HAP-1 (cell line): ENCODE results near the gene ATG13.

Experiments
- DNase-seq, 2 experiments: peaks; one replicate each; pipeline ENCODE4 v3.0.0-alpha.2; 2016 to 2020; ENCODE audit warnings: low spot score in 2 of 2
- H3K27me3 ChIP-seq: fragments of 250-450 bp; sonication (Bioruptor Pico); 2 replicates; pipeline ENCODE4 v1.5.1; 2020; ENCODE audit warnings: low read depth, mild to moderate bottlenecking, moderate library complexity
- H3K36me3 ChIP-seq: fragments of 250-450 bp; sonication (Bioruptor Pico); replicated peaks from 2 replicates; pipeline ENCODE4 v1.5.1; 2020; ENCODE audit warnings: mild to moderate bottlenecking
- H3K4me1 ChIP-seq: fragments of 250-450 bp; sonication (Bioruptor Pico); 2 replicates; pipeline ENCODE4 v1.5.1; 2020; ENCODE audit warnings: mild to moderate bottlenecking
- H3K4me3 ChIP-seq: fragments of 250-450 bp; sonication (Bioruptor Pico); 2 replicates; pipeline ENCODE4 v1.5.1; 2020; ENCODE audit warnings: mild to moderate bottlenecking, moderate library complexity
- H3K9me3 ChIP-seq: fragments of 250-450 bp; sonication (Bioruptor Pico); 2 replicates; pipeline ENCODE4 v1.5.1; 2020; ENCODE audit warnings: mild to moderate bottlenecking, moderate library complexity
- in situ Hi-C: fragments of 300-500 bp; cut with MboI; formaldehyde crosslinking; loops from 3 replicates; pipeline ENCODE4 v1.14.3; 2020; ENCODE audit warnings: low sequenced_read_pairs, inconsistent platforms, mixed read lengths

The ATG13 gene

GRCh38 chr11:46597609-46598219 is 19.6 kb upstream of the ATG13 start:
- H3K4me3 ChIP-seq, result no peak overlapping the region
- H3K27me3 ChIP-seq, result no peaks in the 10 kb centered on the region
- in situ Hi-C loops, result no loop called here
- no peaks in the 10 kb centered on the region for H3K36me3 ChIP-seq
- H3K4me1 ChIP-seq, result peaks cover 8% of the 10 kb centered on the region
- no peak for DNase-seq
- H3K9me3 ChIP-seq, result no peaks in the 10 kb centered on the region

GRCh38 chr11:46599340-46600193 is 17.8 kb upstream of the ATG13 start:
- no peaks in the 10 kb centered on the region for H3K27me3 ChIP-seq
- no peaks in the 10 kb centered on the region for H3K4me1 ChIP-seq
- in situ Hi-C loops, result no loop called here
- DNase-seq, result no peak
- H3K4me3 ChIP-seq, result no peak overlapping the region
- no peaks in the 10 kb centered on the region for H3K36me3 ChIP-seq
- no peaks in the 10 kb centered on the region for H3K9me3 ChIP-seq

DNA sequence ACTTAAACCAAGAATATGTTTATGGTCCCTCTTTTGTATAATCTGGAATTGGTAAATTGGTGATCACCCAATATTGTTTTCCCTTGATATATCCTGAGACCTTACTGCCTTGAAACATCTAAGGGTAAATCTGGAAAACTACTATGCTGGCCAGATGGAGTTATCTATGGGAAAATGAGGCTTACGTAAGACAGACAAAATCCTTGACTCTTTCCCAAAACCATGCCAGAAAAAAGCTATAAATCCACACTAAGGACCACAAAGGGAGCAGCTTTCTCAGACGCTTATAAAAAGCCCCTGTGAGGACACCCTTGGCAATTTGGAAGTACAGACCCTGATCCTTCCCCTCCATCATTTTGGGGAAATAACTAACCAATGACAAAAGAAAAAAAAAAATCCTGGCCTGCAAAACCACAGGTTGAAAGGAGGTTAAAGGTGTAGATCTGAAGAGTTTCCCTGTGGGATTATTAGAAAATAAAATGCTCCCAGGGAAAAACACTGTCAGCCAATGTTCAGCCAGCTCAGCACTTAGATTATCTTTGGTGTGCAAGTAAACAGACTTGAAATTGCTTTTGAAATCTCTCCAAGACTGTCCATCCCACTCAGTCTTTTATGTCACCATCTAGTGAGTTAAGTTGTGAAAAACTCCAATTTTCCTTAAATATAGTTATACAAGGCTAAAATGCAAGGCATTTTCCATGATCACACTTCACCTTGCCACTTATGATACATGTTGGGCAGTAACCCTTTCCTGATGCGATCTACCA is 17.0 kb upstream of the ATG13 start:
- H3K4me3 ChIP-seq, result no peak overlapping the region
- H3K9me3 ChIP-seq, result no peaks in the 10 kb centered on the region
- in situ Hi-C loops, result no loop called here
- no peak for DNase-seq
- no peaks in the 10 kb centered on the region for H3K27me3 ChIP-seq
- no peaks in the 10 kb centered on the region for H3K4me1 ChIP-seq
- H3K36me3 ChIP-seq, result no peaks in the 10 kb centered on the region

GRCh38 chr11:46601129-46601528 is 16.2 kb upstream of the ATG13 start:
- no peaks in the 10 kb centered on the region for H3K27me3 ChIP-seq
- no peaks in the 10 kb centered on the region for H3K9me3 ChIP-seq
- in situ Hi-C loops, result no loop called here
- H3K4me3 ChIP-seq, result no peak overlapping the region
- no peaks in the 10 kb centered on the region for H3K4me1 ChIP-seq
- H3K36me3 ChIP-seq, result no peaks in the 10 kb centered on the region
- DNase-seq, result no peak

GRCh38 chr11:46603704-46604308 is 13.5 kb upstream of the ATG13 start:
- Histone ChIP-seq H3K9me3 (no peaks in the 10 kb centered on the region), H3K4me1 (no peaks in the 10 kb centered on the region), H3K27me3 (no peaks in the 10 kb centered on the region), H3K4me3 (no peak overlapping the region), H3K36me3 (no peaks in the 10 kb centered on the region)
- in situ Hi-C loops, result no loop called here
- no peak for DNase-seq

- Histone ChIP-seq H3K4me3 (no peak overlapping the region), H3K4me1 (no peaks in the 10 kb centered on the region), H3K36me3 (no peaks in the 10 kb centered on the region), H3K27me3 (no peaks in the 10 kb centered on the region), H3K9me3 (no peaks in the 10 kb centered on the region)
- no peak for DNase-seq
- in situ Hi-C loops, result no loop called here
These were observed 12.6 kb upstream of the ATG13 start for GRCh38 chr11:46604796-46605195.

DNA sequence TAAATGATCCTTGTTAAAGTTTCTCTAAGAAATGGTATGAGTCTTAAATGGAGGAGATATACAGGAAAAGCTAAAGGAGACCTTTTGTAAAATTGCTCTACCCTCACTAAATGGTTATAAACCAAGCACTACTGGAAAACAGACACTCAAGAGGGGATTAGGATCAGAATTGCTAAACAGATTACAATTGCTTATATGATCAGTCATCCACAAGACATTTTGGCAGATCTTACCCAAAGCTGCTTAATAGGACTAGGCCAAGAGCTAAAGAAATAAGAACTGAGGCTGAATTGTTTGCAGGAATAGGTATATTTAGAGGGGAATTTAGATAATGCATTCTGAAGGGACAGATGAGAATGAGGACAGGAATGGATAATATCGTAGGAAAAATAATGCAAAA is 9.8 kb upstream of the ATG13 start:
- in situ Hi-C loops, result no loop called here
- Histone ChIP-seq H3K4me3 (no peak overlapping the region), H3K27me3 (no peaks in the 10 kb centered on the region), H3K9me3 (no peaks in the 10 kb centered on the region), H3K36me3 (no peaks in the 10 kb centered on the region), H3K4me1 (no peaks in the 10 kb centered on the region)
- no peak for DNase-seq

DNA sequence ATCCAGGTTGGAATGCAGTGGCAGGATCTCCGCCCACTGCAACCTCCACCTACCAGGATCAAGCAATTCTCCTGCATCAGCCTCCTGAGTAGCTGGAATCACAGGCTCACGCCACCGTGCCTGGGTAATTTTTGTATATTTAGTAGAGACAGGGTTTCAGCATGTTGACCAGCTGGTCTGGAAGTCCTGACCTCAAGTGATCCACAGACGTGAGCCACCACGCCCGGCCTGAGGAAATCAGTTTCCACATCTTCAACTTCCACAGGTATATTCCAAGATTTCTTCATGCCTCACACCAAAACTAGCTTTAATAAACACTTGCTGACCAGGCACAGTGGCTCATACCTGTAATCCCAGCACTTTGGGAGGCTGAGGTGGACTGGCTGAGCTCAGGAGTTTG is 8.0 kb upstream of the ATG13 start:
- in situ Hi-C loops, result no loop called here
- Histone ChIP-seq H3K27me3 (no peaks in the 10 kb centered on the region), H3K9me3 (no peaks in the 10 kb centered on the region), H3K36me3 (no peaks in the 10 kb centered on the region), H3K4me3 (no peak overlapping the region), H3K4me1 (no peaks in the 10 kb centered on the region)
- no peak for DNase-seq

GRCh38 chr11:46611526-46612304 is 5.6 kb upstream of the ATG13 start:
- Histone ChIP-seq H3K9me3 (no peaks in the 10 kb centered on the region), H3K36me3 (no peaks in the 10 kb centered on the region), H3K27me3 (no peaks in the 10 kb centered on the region), H3K4me1 (peaks cover 4% of the 10 kb centered on the region), H3K4me3 (no peak overlapping the region)
- no peak for DNase-seq
- in situ Hi-C loops, result no loop called here

DNA sequence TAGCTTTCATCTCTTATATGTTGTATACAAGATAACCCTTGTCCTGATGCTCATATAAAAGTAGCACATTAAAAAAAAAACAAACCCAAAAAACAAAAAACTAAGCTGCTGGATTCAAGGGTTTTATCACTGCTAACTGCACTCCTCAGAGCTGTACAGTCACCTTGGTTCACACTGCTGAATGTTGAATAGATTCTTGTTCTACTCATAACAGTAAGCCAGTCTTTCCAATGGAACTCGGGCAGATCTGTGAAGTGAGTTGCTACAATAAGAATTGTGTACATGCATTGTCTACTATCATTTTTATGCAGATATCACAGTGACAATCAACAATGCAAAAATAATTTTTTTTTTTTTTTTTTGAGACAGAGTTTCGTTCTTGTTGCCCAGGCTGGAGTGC is 5.0 kb upstream of the ATG13 start:
- Histone ChIP-seq H3K36me3 (no peaks in the 10 kb centered on the region), H3K4me3 (no peak overlapping the region), H3K4me1 (peaks cover 4% of the 10 kb centered on the region), H3K27me3 (no peaks in the 10 kb centered on the region), H3K9me3 (no peaks in the 10 kb centered on the region)
- DNase-seq, result no peak
- in situ Hi-C loops, result no loop called here

- H3K4me1 ChIP-seq, result peaks cover 6% of the 10 kb centered on the region
- H3K9me3 ChIP-seq, result no peaks in the 10 kb centered on the region
- in situ Hi-C loops, result no loop called here
- no peak overlapping the region for H3K4me3 ChIP-seq
- peaks cover 4% of the 10 kb centered on the region; the same call in 1 of the 2 replicates for H3K36me3 ChIP-seq
- H3K27me3 ChIP-seq, result no peaks in the 10 kb centered on the region
- DNase-seq, result no peak
These were observed 1.6 kb upstream of the ATG13 start for GRCh38 chr11:46615756-46616155.

- Histone ChIP-seq H3K4me3 (peak overlapping the region; percentile 80), H3K36me3 (peaks cover 11% of the 10 kb centered on the region), H3K27me3 (no peaks in the 10 kb centered on the region), H3K9me3 (no peaks in the 10 kb centered on the region), H3K4me1 (peaks cover 6% of the 10 kb centered on the region)
- peak in 1 of 2 experiments; percentile 13 for DNase-seq
- in situ Hi-C loops, result no loop called here
These were observed 711 bp upstream of the ATG13 start for GRCh38 chr11:46616551-46617133.

DNA sequence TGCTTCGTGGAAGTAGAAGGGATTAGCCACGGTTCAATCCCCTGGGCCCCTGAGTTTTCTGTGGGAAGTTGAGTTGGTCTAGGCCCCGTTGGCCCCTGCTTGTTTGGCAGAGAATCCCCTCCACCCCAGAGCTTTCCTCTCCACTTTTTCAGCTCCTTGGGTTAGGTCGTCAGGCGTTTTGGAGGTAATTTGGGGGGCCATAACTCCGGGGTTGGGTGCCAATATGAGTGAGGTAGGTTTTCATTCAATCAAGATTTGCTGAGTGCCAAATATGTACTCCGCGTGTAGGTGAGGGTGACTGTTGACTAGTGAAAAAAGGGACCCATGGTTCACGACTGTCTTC is 590 bp downstream of the ATG13 start:
- Histone ChIP-seq H3K9me3 (no peaks in the 10 kb centered on the region), H3K27me3 (no peaks in the 10 kb centered on the region), H3K36me3 (peaks cover 12% of the 10 kb centered on the region), H3K4me1 (peaks cover 6% of the 10 kb centered on the region), H3K4me3 (peak overlapping the region; percentile 80)
- DNase-seq, result no peak
- in situ Hi-C loops, result no loop called here
